Kidney (tissue), 14 donors: ENCODE results near the gene NCKIPSD. TPM values are rescaled to one million over a fixed set of nuclear protein-coding genes. Genes with fewer than 3 reads are reported as not detected.

ENCODE experiments used
- DNase-seq, 5 donors: peaks; one replicate each; pipeline ENCODE4 v3.0.0-alpha.2; 2013 to 2020
- FAIRE-seq: peaks from 2 replicates; lab custom pipeline; 2012; peaks lifted over from hg19 to GRCh38; lab: Jason Lieb, UNC
- H3K27ac ChIP-seq, 2 donors: one replicate each; pipeline ENCODE4 v1.7.0; 2013; ENCODE audit warnings: low read depth in 2 of 2, low read length in 2 of 2, inconsistent platforms in 1 of 2
- H3K27me3 ChIP-seq: one replicate; pipeline ENCODE4 v1.7.1; 2013; ENCODE audit warnings: low read length, inconsistent platforms; ENCODE audit not compliant: control insufficient read depth, insufficient read depth
- H3K36me3 ChIP-seq, 3 donors: one replicate each; pipeline versions ENCODE4 v1.7.0 to v1.7.1; 2013; ENCODE audit warnings: low read length in 3 of 3, control low read depth in 1 of 3, inconsistent platforms in 1 of 3; ENCODE audit not compliant: insufficient read depth in 3 of 3, control insufficient read depth in 2 of 3
- H3K4me1 ChIP-seq, 3 donors: one replicate each; pipeline versions ENCODE4 v1.7.0 to v1.7.1; 2013; ENCODE audit warnings: low read length in 3 of 3, inconsistent platforms in 1 of 3, low read depth in 1 of 3; ENCODE audit not compliant: control insufficient read depth in 2 of 3, insufficient read depth in 2 of 3
- H3K4me3 ChIP-seq, 3 donors: one replicate each; pipeline versions ENCODE4 v1.7.0 to v1.8.1; 2013; ENCODE audit warnings: low read length in 3 of 3, control low read depth in 1 of 3, inconsistent platforms in 1 of 3
- H3K9ac ChIP-seq, 3 donors: one replicate each; pipeline versions ENCODE4 v1.7.0 to v1.7.1; 2013; ENCODE audit warnings: low read length in 3 of 3, control low read depth in 1 of 3, inconsistent platforms in 1 of 3
- H3K9me3 ChIP-seq, 3 donors: one replicate each; pipeline versions ENCODE4 v1.7.0 to v1.7.1; 2013; ENCODE audit warnings: low read length in 3 of 3, control low read depth in 1 of 3, inconsistent platforms in 1 of 3; ENCODE audit not compliant: control insufficient read depth in 2 of 3, insufficient read depth in 1 of 3
- CTCF ChIP-seq: IDR thresholded peaks from 3 replicates; pipeline ENCODE4 v1.5.1; 2012; ENCODE audit warnings: mild to moderate bottlenecking, moderate library complexity, borderline replicate concordance; ENCODE audit not compliant: insufficient read depth; ENCODE audit errors: extremely low read depth
- intact Hi-C: fragments of 100-400 bp; cut with DNase I; formaldehyde crosslinking; loops from one replicate; pipeline ENCODE4 v1.11.1; 2022
- polyA plus RNA-seq: library from polyadenylated mRNA; stranded (reverse); fragments of 350-450 nt; fragmentation: Illumina TruSeq; extraction: RNeasy Lipid Tissue Mini Kit (QIAGEN cat#74804); gene quantifications from one replicate; pipeline ENCODE4 v1.2.3, GENCODE V29; 2014; ENCODE audit warnings: low read depth, low replicate concordance; ENCODE audit not compliant: insufficient read depth
- total RNA-seq: library from RNA; stranded (reverse); fragmentation: NEBNext Ultra II Directional; extraction: Animal tissue kit (Norgen Biotek cat#: 25700); gene quantifications from one replicate; pipeline ENCODE4 v1.2.1, GENCODE V29; 2021
- donor health status: control.
- donor health status: control.
- donor health status: control.
- donor health status: control.
- donor health status: control.
- donor health status: DM: yes; HTN: yes; CAD: no.
- donor health status: Normal renal cell carcinoma (clear cell type).

The NCKIPSD gene
- total and polyA plus RNA-seq, 2 donors from 2014 or later: 24.0 to 31.2 TPM

DNA sequence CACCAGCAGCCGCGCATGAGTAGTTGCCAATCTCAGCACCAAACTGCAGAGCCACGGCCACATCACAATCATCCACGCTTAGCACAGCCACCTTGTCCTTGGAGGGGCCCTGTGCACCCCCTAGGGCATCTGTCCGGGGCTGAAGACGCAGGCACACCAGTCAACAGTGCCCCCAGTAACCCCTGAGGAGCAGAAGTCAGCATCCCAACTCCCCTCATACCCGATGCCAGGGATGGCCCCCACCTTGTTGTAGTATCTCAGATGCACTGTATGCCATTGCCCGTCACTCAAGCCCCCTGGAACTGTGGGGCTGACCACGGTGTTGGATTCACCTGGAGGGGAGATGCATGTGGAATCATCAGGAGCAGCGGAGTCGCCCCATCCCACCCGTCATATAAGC, 30.7 kb downstream of the NCKIPSD start:
- DNase-seq: no peak
- Histone ChIP-seq H3K4me1 (peaks cover 0 to 8% (median 0%) of the 10 kb centered on the region in 3 donors), H3K9ac (no peak overlapping the region), H3K27me3 (no peaks in the 10 kb centered on the region), H3K9me3 (no peaks in the 10 kb centered on the region), H3K36me3 (no peaks in the 10 kb centered on the region), H3K27ac (no peak overlapping the region), H3K4me3 (no peak overlapping the region)
- intact Hi-C loops: no loop called here
- FAIRE-seq: no peak
- TF ChIP-seq CTCF: no peak

DNA sequence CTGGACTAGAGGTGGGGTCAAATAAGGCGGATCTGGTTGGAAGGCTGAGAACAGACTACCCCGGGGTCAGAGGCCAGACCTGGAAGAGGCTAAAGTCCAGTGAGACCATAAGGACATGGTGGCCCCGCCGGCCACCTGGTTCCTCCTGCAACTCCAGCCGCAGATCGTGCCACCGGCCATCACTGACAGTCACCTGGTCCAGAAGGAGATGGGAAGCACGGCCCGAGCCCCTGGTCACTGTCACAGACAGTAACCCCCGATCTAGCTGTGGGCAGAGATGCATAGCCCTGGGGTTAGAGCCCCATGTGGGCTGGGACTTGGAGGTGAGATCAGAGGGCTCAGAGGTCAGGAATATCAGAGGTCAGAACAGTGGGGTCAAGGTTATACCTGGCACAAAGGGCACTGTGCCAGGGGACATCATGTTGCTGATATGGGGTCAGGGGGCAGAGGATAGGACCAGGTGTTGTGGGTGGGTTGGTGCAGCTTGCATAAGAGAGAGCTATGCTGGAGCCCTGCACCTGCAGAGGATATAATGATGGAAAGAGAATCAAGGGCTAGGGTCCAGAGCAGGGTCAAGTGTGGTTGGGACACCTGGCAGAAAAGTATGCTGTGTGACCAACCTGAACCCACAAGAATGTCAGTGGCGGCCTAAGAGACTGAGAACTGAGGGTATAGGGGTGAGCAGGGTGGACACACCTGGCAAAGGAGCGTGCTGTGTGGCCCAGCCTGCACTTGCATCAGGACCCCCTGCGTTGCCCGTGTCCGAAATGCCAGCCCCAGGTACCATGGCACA, 32.6 kb downstream of the NCKIPSD start:
- intact Hi-C loops: no loop called here
- Histone ChIP-seq H3K4me1 (peaks cover 0 to 8% (median 0%) of the 10 kb centered on the region in 3 donors), H3K27me3 (no peaks in the 10 kb centered on the region), H3K9ac (no peak overlapping the region), H3K36me3 (no peaks in the 10 kb centered on the region), H3K27ac (no peak overlapping the region), H3K9me3 (no peaks in the 10 kb centered on the region), H3K4me3 (no peak overlapping the region)
- no peak for FAIRE-seq
- no peak for TF ChIP-seq CTCF
- DNase-seq: no peak

- Histone ChIP-seq H3K9me3 (no peaks in the 10 kb centered on the region), H3K4me3 (no peak overlapping the region), H3K27ac (no peak overlapping the region), H3K27me3 (no peaks in the 10 kb centered on the region), H3K9ac (no peak overlapping the region), H3K4me1 (peaks cover 0 to 7% (median 0%) of the 10 kb centered on the region in 3 donors), H3K36me3 (no peaks in the 10 kb centered on the region)
- no peak for TF ChIP-seq CTCF
- FAIRE-seq (no peak), DNase-seq (no peak)
- intact Hi-C loops: no loop called here
Measured at GRCh38 chr3:48651771-48652170, 33.9 kb downstream of the NCKIPSD start.
